A172 (cell line): ENCODE results near the gene HDDC3. TPM values are rescaled to one million over a fixed set of nuclear protein-coding genes. Genes with fewer than 3 reads are reported as not detected.
A peak's percentile ranks its signal among the peaks of the same experiment; 100 is the strongest.

Source experiments
- DNase-seq: peaks from one replicate; pipeline ENCODE4 v3.0.0-alpha.2; 2015; ENCODE audit warnings: low spot score
- total RNA-seq: library from RNA; depleted of rRNA; stranded (reverse); fragments of >200 nt; shearing (Covaris generic); gene quantifications from 2 replicates; pipeline ENCODE4 v1.2.3, GENCODE V29; 2014

The HDDC3 gene
- total RNA-seq, 1 experiment from 2014 or later: 15.4 TPM

DNA sequence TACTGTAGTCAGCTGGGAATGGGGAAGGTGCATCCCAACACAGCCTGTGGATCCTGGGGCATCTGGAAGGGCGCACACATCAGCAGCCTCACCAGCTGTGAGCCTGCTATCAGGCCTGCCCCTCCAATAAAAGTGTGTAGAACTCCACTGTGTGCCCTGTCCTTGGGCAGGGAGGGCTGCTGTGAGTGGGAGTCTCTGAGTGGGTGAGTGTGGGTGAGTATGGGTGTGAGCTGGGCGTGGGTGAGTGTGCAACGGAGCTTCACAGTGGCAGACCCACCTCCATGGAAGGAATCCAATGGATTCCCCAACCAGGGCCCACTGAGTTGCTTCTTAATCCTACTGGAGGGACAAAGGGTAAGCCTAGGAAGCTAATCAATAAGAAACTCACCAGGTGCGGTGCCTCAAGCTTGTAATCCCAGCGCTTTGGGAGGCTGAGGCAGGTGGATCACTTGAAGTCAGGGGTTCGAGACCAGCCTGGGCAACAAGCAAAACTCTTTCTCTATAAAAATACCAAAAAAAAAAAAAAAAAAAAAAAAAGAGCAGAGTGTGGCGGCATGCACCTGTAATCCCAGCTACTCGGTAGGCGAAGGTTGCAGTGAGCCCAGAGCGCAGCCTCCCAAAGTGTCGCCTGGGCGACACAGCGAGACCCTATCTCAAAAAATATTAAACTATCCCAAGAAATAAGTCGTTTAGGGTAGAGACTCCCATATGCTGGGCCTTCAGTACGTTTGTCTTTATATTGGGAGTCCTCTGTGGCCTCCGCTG, 21.8 kb upstream of the HDDC3 start:
- no peak for DNase-seq

DNA sequence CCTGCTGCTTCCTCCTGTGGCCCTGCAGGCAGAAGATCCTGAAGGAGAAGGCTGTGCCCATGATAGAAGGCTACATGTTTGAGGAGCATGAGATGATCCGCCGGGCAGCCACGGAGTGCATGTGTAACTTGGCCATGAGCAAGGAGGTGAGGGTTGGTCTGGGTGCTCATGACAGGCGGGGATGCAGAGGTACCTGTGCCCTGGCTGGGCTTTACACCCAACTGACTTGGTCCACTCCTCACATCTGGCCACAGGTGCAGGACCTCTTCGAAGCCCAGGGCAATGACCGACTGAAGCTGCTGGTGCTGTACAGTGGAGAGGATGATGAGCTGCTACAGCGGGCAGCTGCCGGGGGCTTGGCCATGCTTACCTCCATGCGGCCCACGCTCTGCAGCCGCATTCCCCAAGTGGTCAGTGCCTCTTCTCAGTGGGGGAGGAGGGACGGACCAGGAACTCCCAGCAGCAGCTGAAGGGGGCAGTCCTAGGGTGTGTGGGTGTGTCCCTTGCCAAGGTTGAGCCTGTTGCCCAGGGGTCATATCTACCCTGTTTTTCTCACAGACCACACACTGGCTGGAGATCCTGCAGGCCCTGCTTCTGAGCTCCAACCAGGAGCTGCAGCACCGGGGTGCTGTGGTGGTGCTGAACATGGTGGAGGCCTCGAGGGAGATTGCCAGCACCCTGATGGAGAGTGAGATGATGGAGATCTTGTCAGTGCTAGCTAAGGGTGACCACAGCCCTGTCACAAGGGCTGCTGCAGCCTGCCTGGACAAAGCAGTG, 20.7 kb upstream of the HDDC3 start:
- DNase-seq: no peak

DNA sequence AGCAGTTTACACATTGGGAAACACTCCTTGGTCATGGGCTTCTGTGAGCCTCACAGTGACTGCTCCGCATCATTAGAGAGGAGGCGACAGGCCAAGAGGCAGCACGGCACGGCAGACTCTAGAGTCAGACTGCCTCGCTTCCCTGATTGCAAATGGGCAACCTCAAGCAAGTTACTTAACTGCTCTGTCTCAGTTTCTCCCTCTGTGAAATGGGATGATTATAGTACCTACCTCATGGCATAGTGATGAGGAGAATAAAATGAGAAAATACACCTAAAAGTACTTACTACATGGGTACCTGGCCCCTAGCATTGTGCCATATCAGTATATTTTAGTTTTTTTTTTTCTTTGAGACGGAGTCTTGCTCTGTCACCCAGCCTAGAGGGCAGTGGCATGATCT, 18.3 kb upstream of the HDDC3 start:
- DNase-seq: no peak

DNA sequence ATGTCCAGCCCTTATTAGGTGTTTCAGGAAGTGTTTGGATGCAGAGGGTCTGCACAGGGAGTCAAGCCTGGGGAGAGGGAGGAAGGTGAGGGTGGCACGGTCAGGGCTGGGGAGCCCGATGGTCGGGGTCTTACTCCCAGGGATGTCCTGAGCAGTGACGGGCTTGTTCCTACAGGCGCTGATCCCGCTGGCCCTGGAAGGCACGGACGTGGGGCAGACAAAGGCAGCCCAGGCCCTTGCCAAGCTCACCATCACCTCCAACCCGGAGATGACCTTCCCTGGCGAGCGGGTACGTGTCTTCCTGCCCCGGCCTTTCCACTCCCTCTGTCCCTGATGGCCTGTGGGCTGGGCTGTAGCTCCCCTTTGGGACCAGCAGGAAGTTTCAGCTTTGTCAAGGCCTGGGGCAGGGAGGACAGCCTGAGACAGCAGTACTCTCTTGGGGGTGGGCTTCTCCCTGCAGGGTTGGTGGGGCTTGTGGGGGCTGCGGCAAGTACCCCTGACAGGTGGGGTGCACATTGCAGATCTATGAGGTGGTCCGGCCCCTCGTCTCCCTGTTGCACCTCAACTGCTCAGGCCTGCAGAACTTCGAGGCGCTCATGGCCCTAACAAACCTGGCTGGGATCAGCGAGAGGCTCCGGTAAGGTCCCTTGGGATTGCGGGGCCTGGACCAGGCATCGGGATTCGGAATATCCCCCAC, 17.8 kb upstream of the HDDC3 start:
- DNase-seq: no peak

DNA sequence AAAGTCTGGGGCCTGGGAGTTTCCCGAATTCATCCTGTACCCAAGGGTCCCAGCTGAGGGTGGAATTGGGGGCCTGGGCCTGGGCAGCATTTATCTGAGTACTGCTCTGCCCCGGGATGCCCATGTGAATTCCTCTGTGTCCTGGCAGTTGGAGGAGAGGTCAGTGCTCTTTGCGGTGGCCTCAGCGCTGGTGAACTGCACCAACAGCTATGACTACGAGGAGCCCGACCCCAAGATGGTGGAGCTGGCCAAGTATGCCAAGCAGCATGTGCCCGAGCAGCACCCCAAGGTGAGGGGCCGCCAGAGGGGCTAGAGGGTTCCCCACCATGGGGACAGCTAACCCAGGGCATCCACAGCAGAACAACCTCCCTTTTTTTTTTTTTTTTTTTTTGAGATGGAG, 16.2 kb upstream of the HDDC3 start:
- no peak for DNase-seq

DNA sequence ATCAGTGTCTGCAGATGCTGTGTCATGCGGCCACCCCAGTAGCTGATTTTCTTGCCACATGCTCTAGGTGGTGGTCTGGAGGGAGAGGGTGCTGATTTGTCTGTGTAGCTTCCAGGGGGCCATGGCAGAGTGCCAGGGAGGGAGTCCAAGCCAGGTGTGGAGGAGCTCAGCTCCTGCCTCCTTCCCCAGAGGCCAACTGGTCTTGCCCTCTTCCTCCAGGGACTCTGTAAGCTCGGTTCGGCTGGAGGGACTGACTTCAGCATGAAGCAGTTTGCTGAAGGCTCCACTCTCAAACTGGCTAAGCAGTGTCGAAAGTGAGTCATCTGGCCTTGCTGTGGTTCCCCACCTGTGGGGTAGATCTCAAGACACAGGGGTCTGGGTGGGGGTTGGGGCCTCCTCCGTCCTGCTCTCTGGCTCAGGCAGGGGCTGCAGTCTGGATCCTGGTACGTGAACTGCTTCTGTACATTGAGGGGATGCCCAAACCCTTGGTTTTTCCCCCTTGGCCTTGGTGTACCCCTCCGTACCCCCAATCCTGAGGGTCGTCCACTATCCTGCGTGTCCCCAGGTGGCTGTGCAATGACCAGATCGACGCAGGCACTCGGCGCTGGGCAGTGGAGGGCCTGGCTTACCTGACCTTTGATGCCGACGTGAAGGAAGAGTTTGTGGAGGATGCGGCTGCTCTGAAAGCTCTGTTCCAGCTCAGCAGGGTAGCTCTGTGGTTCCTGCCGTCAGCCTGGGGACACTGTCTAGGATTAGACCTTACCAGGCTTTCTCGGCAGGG, 15.4 kb upstream of the HDDC3 start:
- no peak for DNase-seq

DNA sequence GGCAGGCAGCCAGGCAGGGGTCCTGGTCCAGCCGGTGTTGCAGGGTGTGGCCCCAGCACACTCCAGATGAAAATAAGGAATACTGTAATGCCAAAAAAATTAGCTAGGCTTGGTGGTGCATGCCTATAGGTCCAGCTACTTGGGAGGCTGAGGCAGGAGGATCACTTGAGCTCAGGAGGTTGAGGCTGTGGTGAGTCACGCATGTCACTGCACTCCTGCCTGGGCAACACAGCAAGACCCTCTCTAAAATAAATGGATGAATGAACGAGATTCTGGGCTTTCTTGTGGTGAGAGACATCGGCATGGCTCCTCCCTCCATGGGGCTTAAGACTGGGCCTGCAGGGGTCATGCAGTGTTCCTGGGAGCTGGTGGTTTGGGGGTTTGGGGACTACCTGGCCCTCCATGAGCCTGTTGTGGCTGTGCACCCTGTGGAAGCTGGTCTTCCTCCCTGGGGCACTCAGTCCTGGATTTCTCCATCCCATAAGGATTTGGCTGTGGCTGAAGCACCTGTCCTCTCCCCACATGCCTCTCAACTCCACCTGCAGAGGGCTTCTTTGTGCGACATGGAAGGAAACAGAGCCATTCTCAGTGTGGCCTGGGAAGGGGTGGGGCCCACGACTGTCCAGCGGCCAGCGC, 14.7 kb upstream of the HDDC3 start:
- no peak for DNase-seq

DNA sequence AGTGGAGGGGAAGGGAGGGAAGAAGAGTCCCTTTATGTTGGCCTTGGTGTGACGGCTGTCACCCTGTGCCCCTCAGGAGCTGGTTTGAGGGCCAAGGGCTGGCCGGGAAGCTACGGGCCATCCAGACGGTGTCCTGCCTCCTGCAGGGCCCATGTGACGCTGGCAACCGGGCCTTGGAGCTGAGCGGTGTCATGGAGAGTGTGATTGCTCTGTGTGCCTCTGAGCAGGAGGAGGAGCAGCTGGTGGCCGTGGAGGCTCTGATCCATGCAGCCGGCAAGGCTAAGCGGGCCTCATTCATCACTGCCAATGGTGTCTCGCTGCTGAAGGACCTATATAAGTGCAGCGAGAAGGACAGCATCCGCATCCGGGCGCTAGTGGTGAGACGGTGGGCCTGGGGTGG, 14.2 kb upstream of the HDDC3 start:
- DNase-seq: no peak

DNA sequence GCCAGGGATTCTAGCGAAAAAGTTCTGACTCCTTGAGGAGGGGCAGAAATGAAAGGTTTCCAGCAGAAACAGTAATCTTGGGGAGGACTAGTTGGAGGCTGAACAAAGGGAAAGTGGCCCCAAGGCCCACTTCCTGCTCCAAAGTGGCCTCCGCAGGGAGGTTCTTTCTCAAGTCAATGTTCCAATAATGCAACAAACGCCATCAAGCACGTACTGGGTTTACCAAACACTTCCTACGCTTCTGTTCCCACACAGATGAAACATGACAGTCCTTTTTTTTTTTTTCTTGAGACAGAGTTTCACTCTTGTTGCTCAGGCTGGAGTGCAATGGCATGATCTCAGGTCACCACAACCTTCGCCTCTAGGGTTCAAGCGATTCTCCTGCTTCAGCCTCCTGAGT, 12.7 kb upstream of the HDDC3 start:
- DNase-seq: no peak

DNA sequence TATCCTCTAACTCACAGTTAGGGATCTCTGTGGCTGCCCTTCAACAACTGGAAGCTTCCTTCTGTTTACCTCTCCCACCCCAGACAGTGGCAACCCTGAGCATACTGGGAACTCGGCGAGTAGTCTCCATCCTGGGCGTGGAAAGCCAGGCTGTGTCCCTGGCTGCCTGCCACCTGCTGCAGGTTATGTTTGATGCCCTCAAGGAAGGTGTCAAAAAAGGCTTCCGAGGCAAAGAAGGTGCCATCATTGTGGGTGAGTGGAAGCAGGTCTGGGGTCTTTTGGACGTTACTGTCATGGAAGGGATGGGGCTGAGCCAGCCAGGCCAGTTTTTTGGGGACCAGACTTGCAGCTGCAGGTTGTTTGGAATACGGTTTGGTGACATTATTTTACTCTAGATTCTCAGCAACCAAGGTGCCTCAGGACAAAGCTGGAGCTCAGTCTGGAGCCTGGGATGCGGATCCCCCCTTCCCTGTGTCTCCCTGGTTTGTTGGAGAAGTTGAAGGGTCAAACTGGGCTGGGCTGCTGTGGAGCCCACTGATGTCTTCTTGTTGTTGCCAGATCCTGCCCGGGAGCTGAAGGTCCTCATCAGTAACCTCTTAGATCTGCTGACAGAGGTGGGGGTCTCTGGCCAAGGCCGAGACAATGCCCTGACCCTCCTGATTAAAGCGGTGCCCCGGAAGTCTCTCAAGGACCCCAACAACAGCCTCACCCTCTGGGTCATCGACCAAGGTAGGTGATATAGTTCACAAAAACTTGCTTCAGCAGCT, 10.2 kb upstream of the HDDC3 start:
- DNase-seq: no peak

DNA sequence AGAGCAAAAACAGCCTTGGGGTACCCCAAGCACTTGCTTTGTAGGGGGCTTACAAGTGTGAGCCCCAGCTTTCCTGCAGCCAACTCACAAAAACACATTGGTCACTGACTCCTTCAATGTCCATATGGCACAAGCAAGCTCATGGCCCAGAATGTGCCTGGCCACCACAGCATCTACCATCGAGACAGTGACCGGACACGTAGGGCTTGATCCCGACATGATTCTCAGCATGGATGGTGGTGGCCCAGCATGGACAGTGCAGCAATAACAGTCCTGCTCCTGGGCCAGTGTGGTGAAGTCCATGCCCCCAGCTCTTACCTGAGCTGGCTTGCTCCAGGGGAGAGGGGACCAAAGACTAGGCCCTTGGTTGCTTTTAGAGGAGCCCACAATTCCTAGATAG, 8.7 kb upstream of the HDDC3 start:
- DNase-seq: no peak

DNA sequence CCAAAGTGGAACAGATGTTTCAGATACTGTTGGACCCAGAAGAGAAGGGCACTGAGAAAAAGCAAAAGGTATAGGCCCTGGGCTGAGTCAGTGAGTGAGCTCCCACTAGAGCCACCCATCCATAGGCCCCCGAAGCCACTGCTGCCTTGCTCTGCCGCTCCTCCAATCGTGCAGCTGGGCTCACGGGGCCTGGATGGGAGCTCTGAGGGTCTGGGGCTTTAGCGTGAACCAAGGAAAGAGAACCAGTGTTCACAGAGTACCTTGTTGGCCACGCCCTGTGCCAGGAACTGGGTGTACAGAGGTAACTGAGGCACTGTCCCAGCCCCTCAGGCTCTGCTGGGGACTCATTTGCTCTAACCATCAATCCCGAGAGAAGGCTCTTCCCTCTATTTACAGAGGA, 7.4 kb upstream of the HDDC3 start:
- no peak for DNase-seq

DNA sequence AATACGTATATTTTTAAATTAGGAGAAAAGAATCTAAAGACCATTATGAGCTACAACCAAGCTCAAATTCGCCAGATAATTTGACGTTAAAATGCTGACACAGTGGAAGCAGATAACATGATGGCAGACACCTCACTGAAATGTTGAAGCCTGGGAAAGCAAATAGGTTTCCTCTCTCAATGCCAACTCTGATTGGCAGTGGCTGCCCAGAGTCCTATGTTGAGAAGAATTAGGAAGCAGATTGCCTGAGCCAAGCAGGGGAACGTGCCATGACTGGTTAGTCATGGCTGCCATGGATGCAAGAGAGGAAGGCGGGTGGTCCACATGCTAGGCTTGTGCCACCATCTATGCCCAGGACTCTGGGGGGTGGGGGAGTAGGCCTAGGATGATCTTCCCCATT, 5.9 kb upstream of the HDDC3 start:
- DNase-seq: no peak

DNA sequence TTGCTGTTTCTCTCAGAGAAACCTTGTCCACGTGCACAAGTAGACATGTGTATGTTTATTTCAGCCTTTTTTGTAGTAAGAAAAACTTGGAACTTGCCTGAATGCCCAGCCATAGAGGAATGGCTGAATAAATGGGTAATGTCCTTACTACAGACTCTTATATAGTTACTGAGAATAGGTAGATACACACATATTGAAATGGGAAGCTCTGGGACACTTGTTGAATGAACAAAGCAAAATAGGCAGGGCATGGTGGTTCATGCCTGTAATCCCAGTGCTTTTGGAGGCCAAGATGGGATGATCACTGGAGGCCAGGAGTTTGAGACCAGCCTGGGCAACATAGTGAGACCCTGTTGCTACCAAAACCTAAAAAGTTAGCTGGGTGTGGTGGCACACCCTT, 4.5 kb upstream of the HDDC3 start:
- DNase-seq: no peak

DNA sequence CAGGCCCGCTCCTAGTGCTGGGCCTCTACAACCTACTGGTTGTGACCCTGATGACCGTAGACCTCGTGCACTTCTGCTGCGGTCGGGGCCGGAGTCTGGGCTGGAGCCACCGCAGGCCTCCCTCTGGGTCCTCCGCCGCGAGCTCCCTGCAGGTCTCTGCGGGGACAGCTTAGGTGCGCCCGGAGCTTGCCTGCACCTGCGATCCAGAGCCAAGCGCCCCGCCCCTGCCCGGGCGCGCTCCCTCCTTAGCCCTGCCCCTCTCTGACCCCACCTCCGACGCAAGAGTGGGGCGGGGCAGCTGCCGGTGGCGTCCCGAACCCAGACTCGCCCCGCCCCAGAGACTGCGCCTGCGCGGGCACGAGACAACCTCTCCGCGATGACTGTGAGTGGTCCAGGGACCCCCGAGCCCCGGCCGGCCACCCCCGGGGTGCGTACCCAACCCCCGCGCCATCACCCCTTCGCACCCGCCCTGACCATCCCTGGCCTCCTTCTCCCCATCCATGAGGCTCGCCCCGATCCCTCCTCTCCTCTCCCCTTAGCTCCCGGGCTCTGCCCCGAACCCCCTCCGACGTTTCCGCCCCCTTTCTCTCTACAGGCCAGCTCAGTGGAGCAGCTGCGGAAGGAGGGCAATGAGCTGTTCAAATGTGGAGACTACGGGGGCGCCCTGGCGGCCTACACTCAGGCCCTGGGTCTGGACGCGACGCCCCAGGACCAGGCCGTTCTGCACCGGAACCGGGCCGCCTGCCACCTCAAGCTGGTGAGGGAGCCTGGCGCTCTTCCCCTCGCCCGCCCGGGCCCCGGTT, 2.8 kb upstream of the HDDC3 start, which contains the start of gene UNC45A:
TSS of gene UNC45A (plus strand) at position 337 of the 803 bp plus-strand sequence. CDS start at position 377, 40 bp downstream.
- DNase-seq: peak; percentile 66

DNA sequence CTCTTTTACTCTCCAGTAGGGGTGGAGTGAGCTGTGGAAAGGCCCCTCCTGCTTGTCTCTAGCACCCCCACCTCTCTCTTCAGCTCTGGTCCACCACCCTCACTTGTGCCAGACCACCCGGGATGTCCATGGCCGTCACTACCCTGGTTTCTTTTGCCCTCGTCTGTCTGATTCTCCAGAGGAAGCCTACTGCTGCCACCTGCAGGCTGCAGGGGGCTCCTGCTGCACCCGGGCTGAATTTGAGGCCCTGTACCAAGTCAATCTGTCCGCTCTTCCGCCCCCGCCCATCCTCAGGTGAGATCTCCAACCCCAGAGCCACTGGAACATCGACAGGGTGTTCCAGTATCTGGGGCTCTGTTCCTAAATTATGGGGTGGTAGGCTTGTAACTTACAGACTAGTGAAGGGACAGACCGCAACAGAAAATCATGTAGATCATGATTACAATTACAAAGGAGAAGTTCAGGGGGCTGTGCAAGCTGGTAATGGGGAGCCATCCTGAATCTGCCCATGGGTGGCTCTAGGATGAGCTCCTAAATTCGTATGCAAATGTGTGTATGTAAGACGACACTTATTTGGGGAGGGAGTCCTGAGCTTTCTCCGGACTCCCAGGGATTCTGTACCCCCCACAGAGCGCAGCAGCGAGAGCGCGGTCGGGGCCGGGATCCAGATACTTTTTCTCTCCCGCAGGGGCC, 2.1 kb upstream of the HDDC3 start:
- peak; percentile 72 for DNase-seq

DNA sequence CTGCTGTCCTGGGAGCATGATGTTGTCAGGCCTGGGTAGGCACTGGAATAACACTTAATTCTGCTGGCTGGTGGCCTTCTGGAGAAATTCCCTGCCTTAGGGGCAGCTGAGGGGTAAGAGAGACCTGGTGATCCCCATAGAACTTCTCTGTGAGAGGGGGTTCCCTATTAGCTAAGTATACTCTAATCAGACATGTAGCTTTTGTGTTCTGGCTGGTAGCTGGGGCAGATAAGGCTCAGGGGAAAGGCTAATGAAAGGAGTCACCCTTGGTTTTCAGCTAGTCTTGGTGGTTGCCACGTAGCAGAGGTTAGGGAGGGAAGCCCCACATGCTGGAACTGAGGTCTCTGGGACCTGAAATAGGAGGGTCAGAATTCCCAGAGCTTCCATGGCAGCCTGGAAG, 952 bp upstream of the HDDC3 start:
- DNase-seq: no peak

DNA sequence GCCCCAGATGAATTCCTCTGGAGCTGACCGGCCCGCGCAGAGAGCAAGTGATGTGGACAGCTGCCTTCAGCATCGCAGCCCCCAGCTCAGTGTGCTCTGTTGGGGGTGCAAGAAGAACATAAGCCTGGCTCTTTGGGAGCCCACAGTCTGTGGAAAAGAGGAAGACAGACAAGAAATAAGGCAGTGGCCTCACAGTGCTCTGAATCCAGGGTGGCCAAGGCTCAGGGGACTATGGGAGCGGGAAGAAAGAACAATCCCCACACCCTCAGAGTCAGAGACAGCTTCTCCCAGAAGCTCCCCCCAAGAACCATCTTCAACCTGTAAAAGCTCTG, 277 bp upstream of the HDDC3 start:
- no peak for DNase-seq

DNA sequence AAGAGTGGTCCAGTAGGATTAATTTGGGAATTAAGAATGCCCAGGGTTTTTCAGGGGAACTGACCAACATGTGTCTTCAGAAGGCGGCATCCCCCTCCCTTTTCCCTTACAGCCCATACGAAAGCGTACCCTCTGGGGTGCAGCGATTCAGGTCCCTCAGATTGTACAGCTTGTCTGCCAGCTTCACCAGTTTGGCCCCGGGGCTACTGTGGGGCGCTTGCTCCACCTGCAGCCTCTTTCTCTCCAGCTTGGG, 848 bp downstream of the HDDC3 start:
- no peak for DNase-seq
